GM08714 (cell line): ENCODE measurements around the gene ADIPOQ.
"Not testable (repeated sequence)": the region's sequence is repeated elsewhere in the genome, so short reads cannot be mapped to it uniquely, and the experiment has no call there.

ENCODE experiments used
- H3K4me3 ChIP-seq: fragments of 200-500 bp; sonication (Bioruptor generic); 2 replicates; pipeline ENCODE4 v1.5.1; 2014; ENCODE audit warnings: mild to moderate bottlenecking, low read length, inconsistent platforms
- ZNF274 ChIP-seq: IDR thresholded peaks from 2 replicates; pipeline ENCODE4 v1.6.1; 2012; ENCODE audit warnings: mild to moderate bottlenecking, low read depth, low read length

The ADIPOQ gene

DNA sequence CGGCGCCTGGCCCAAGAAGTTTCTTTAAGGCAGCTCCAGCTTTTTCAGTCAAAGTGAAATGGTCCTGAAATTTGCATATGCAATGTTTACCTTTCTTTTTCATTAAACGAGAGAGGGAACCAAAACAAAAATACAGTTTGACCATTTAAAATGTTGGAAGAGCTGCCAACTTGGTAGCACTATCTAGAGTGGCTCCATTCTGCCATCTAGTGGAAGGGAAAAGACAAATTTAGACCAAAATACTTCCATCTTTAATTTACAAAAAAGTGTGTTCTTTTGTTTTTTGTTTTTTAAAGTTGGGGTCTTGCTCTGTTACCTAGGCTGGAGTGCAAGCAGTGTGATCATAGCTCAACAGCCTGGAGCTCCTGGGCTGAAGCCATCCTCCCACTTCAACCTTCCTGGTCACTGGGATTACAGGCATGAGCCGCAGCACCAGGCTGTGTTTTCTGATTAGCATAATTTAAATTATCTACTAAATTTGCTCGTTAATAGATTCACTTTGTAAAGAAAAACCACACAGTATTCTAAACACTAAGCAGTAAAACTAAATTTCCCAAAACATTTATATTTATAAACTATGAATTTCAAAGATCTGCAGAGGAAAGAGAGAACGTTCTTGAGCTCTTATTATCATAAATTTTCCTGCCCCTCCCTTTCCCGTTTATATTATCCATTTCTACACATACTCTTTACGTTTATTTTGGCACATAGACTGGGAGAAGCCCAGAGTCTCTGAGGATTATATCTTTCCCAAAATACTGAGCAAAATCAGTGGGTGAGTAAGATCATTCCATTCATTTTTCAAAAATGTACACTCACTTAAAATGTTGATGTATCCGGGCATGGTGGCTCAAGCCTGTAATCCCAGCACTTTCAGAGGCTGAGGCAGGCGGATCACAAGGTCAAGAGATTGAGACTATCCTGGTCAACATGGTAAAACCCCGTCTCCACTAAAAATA is 20.8 kb upstream of the ADIPOQ start:
- no peak overlapping the region for H3K4me3 ChIP-seq
- TF ChIP-seq ZNF274, result no peak

DNA sequence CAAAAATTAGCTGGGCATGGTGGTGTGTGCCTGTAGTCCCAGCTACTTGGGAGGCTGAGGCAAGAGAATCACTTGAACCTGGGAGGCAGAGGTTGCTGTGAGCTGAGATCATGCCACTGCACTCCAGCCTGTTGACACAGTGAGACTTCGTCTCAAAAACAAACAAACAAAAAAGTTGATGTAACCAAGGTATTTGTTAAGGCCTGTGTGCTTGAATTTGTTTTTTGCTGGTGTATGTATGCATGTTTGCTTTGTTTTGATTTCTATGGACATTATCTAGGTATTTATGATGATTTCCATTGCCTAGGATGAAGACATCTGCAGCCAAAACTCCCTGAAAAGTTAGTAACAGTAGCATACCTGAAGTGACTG is 20.1 kb upstream of the ADIPOQ start:
- not testable (repeated sequence) for H3K4me3 ChIP-seq

DNA sequence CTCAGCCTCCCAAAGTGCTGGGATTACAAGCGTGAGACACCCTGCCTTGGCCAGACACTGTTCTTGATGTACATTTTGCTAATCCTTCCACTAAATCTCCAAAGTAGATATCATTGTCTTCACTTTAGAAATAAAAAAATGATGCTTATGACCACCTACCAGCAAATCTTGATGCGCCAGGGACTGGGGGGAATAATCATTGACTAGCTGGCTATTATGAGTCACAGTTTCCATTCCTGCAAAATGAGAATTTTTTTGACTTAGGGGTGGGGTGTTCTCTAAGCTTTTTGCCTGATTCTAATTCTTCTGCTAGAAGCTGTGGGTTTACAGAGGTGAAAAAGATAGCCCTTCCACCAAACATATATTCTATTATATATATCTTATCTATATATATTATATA is 19.1 kb upstream of the ADIPOQ start:
- H3K4me3 ChIP-seq, result no peak overlapping the region
- no peak for TF ChIP-seq ZNF274

DNA sequence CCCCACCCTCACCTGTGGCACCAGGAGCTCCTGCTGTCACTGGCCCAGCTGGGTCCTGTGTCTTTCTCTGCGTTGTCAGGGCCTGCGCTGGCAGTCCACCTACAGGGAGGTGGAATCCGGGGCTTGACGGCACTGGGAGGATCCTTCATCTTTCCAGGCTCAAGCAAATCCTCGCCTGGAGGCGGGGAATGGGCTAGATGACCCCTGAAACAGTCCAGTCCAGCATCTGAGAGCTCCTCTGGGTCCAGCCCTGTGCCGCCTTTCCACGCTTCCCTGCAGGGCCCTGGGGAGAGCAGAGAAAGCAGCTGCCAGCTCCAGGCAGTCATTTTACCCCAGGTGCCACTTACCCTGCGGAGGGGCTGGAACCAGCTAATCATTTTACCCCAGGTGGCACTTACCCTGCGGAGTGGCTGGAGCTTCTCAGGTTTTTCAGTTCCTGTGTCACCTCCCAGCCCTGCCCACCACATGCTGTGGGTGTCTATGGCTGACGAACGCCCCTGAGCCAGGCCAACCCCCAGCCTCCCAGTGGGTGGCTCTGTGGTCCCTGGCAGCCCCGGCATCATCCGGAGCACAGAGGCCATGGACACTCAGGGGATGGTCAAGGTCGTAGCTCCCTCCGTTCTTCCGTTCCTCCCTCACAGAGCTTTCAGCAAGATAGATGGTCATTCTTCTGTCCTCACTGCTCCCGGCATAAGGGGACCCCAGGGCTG is 17.9 kb upstream of the ADIPOQ start:
- no peak overlapping the region for H3K4me3 ChIP-seq
- no peak for TF ChIP-seq ZNF274

DNA sequence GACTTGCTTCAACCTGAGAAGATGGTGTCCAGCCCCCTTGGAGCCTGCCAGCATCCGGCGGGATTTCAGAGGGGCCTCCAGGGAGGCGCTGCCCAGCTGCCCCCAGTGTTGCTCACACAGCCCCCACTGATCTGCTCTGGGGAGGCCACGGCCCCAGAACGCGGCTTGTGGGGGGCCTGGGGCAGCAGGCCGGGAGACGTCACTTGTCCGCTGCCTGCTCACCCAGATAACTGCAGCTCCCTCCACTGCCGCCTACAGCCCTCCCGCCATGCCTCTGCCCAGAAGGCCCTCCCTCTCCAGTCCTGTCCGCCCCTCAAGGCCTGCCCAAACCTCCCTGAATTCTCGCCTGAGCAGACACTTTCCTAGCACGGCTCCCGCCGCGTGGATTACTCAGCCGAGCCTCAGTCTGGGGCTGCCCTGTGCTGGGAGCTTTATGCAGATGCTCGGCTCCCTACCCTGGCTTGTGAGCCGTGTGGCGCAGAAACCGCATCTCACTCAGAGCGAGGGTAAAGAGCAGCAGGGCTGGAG is 17.2 kb upstream of the ADIPOQ start:
- no peak overlapping the region for H3K4me3 ChIP-seq
- TF ChIP-seq ZNF274, result no peak

DNA sequence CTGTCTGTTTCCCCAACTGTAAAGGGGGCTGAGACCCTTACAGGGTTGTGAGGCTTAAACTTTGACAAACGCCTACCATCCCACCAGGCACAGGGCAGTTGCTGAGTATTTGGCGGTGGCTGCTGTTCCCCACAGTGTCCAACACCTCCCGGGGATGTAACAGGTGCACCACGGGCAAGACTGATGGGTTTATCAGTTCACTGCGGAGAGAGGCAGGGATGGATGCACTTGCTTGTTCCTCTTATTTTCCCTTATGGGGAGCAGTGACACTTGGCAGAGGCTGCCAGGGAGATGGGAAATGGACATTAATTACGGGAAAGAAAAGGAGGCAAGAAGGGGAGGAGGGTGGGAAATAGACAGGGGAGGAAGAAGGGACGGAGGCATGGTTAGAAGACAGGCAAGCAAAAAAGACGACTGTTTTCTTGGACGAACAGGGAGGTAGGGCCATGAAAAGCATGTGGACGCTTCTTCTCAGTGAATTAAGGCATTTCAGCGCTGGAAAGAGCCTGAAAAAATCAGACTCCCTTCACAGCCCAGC is 16.6 kb upstream of the ADIPOQ start:
- H3K4me3 ChIP-seq, result no peak overlapping the region
- TF ChIP-seq ZNF274, result no peak

DNA sequence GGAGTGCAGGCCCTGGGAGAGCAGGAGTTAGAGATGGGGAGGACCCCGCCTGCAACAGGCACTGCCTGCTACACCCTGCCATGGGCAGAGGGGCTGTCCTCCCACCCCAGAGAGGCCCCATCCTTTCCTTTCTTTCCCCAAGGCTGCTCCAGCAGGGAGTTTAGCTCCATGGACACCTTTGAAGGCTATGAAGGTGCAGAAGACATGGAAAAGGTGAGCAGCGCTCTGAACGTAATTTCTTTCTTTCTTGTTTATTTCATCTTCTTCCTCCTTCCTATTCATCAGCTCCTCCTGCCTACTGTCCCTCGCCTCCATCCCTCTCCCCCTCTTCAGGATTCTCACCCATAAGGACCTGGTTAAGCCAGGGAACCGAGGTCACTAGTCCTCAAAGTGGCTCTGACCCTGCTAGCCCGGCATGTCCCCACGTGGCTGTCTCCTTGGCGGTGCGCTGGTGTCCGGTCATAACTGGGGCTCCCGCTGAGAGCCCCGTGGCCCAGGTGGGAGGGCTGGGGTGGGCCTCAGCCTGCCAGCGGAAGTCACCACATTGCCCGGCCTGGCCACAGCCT is 16.0 kb upstream of the ADIPOQ start:
- H3K4me3 ChIP-seq, result no peak overlapping the region; the same call in 1 of the 2 replicates
- no peak for TF ChIP-seq ZNF274

DNA sequence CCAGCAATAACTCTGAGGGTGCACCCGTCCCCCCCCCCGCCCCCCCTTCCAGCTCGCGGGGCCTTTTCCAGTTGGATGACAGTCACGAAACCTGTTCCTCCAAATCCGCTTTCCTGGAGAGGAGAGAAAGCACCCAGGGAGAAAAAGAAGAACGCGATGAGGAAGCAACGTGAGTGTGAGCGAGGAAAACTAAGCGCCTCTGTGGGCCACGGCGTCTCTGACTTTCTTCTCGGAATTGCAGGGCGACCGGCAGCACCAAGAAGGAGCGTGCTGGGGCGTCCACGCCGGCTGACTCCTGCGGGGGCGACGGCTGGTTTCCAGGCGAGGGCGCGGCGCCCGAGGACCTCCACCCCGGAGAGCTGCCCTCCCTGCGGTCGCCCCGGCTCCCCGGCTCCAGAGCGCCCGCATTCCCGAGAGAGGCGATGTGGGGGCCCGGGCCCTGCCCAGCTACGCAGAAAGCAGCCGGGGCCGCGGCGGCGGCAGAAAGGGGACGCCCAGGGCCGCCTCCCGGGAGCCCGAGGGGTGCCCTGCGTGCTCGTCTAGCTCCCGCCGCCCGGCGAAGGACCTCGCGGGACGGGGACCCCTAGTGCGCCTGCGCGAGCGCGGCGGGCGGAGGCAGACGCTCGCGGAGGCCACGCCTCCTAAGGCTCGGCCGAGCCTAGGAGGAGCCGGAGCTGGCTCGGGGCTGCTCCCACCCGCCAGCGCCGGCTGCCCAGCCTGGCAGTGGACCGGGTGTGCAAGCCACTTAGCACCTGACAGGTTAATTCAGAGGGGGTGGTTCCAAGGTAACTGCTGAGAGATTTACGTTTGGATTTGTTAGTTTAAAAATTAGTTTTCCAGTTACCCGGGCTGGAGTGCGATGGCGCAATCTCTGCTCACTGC is 15.3 kb upstream of the ADIPOQ start:
- no peak for TF ChIP-seq ZNF274
- peak overlapping the region; percentile 70; the same call in 1 of the 2 replicates for H3K4me3 ChIP-seq

DNA sequence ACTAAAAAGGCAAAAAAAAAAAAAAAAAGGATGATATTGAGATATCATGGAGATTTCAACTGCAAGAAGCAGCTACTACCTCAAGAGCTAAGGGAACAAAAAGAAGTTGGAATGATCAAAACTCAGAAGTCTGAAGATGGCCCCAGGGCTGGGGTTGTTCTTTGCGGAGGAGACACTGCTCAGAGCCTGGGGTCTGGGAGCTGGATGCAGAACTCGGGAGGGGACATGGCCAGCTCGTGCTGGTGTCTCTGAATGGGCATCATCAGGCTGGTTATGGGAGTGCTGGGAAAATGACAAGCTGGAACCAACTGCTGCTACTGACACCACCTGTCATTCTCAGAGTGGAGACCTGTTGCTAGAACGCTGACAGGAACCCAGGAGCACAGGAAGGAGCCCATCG is 14.2 kb upstream of the ADIPOQ start:
- no peak overlapping the region for H3K4me3 ChIP-seq
- TF ChIP-seq ZNF274, result no peak

DNA sequence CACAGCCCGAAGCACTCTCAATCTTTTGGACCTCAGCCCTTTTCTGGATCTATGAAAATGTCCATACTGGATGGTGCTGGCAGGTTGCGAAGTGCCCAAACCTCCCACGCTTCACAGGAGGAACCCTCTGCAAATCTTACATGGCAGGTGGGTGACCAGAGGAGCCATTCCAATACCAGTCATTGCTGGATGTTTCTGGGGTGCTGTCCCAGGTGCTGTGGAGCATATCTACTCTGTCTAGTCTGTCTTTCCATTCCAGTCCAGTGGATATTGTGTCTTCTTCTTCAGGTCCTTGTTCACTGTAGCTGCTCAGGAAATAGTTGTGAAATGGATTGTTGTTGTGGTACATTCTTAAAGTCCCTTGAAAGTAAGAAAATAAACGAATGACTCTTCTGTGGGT is 10.7 kb upstream of the ADIPOQ start:
- H3K4me3 ChIP-seq, result no peak overlapping the region
- TF ChIP-seq ZNF274, result no peak

DNA sequence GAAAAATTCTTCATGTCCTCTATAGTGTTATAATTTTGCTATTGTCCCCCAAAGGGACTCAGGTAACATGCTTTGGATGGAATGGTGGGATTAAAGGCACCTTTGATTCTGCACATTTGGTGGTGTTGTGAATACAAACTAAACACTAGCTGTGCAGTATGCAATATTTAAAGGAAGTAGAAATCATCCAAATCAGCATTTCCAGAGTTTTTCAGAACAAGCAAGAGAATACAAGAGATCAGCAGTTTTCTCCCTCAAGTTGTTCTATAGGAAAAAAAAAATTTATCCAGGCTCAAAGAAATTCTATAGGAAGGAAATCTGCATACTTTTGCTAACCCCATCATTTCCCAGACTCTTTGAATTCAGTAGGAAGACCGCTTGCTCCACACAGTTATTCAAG is 10.2 kb upstream of the ADIPOQ start:
- TF ChIP-seq ZNF274, result no peak
- no peak overlapping the region for H3K4me3 ChIP-seq

DNA sequence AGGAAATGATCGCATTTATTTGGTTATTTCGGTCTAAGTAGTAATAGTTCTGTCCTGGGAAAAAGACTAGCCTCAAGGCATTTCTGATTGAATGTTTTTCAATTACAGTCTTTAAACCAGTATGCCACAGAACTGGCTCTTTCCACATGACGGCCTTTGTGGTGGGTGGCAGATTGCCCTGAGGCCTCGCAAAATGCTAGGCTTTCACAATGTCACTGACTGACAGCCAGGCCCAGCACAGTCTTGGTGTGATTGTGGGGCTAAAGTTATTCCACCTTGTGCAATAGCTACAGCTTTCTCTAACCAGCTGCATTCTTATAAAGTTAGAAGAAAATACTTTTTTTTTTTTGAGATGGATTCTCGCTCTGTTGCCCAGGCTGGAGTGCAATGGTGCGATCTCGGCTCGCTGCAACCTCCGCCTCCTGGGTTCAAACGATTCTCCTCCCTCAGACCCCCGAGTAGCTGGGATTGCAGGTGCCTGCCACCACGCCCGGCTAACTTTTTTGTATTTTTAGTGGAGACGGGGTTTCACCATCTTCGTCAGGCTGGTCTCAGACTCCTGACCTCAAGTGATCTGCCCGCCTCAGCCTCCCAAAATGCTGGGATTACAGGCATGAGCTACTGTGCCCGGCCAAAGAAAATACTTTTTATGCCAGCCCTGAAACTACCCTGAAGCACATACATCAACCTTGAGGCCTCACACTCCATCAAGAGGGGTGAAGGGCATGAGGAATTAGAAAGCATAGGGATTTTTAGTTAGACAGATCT is 2.5 kb upstream of the ADIPOQ start:
- H3K4me3 ChIP-seq, result no peak overlapping the region
- no peak for TF ChIP-seq ZNF274

DNA sequence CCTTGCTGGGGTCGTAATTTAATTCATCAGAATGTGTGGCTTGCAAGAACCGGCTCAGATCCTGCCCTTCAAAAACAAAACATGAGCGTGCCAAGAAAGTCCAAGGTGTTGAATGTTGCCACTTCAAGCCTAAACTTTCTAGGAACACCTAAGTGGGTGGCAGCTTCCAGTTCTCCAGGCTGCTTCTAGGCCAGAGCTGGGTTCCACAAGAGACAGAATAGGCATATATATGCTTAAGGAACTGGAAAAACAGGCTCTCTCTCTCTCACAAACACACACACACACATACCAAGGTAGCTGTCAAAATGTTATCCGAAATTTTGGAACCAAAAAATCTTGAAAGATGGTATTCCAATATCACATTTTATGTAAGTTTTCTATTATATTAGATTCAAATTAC is 890 bp upstream of the ADIPOQ start:
- no peak overlapping the region for H3K4me3 ChIP-seq

More for the DNA sequence above, 890 bp upstream of the ADIPOQ start:
- no peak for TF ChIP-seq ZNF274
